ENCODE measurements around the gene SSR4. TPM values are rescaled to one million over a fixed set of nuclear protein-coding genes. Genes with fewer than 3 reads are reported as not detected.

The SSR4 gene
- total RNA-seq, 2 experiments from 2014 or later, result 171 to 173 TPM

GRCh38 chrX:153771415-153772315, 22.8 kb upstream of the SSR4 start:
- intact Hi-C loops (cut with DNase I, micrococcal nuclease), result no loop called here
- Mint-ChIP-seq H3K9me3 (no peaks in the 10 kb centered on the region), H3K4me1 (ENCODE audit: low read depth) (no peaks in the 10 kb centered on the region), H3K36me3 (ENCODE audit: low read depth) (no peaks in the 10 kb centered on the region), H3K4me3 (no peak overlapping the region), H3K27me3 (no peaks in the 10 kb centered on the region), H3K27ac (no peak overlapping the region)
- POLR2A ChIA-PET, result no interaction called here
- no peak for ATAC-seq (ENCODE audit: poor library complexity)
- Histone ChIP-seq H3K4me1 (ENCODE audit: insufficient read depth, low read length) (peaks cover 4% of the 10 kb centered on the region), H3K27ac (ENCODE audit: low read depth in 1 of 2, low read length in 2 of 2) (no peak overlapping the region), H3K9me3 (ENCODE audit: control insufficient read depth in 1 of 2, insufficient read depth in 1 of 2, low read length in 2 of 2) (no peaks in the 10 kb centered on the region), H3K27me3 (ENCODE audit: control insufficient read depth in 1 of 2, insufficient read depth in 2 of 2, low read length in 2 of 2) (no peaks in the 10 kb centered on the region), H3K36me3 (ENCODE audit: insufficient read depth, low read length) (no peaks in the 10 kb centered on the region), H3K4me3 (ENCODE audit: low read length) (no peak overlapping the region)
- CTCF ChIA-PET, result no interaction called here
- TF ChIP-seq CTCF (IDR thresholded peaks at IDR 0.05), result no peak
- peak in 2 of 14 experiments; percentile 4 to 8 for DNase-seq

DNA sequence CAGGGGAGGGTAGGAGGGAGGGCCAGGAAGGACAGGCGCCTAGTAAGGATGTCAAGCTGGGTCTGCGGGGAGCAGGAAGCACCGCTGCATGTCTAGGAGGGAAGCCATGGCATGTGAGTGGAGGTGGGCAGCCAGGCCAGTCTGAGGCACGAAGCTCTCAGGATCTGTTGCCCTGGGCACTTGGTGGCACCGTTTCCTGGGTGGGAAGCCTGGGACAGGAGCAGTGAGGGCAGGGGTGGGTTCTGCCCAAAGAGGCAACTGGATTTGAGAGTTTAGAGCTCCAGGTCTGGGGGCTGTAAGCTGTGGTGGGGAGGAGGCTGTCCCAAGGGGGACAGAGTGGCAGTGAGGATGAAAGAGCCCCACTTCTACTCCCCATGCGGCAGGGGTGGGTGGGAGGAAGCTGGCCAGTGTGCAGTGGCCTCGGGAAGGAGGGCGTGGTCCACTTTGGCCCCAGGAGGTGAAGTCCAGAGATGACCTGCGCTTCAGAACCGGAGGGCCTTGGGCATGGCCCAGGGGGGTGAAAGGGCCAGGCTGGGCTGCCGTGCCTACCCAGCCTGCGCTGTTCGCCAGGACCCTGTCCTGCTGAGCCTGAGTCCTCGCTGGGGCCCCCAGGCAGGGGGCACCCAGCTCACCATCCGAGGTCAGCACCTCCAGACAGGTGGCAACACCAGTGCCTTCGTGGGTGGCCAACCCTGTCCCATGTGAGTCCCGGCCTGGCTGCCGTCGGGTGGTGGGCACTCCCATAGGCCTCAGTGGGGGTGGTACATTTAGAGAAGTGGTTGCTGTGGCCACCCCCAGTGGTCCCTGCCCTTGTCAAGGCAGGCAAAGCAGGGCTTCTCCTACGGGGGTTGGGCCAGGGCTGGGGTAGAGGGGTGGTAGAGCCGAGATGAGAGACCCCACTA, 21.9 kb upstream of the SSR4 start:
- Mint-ChIP-seq H3K4me1 (ENCODE audit: low read depth) (no peaks in the 10 kb centered on the region), H3K27ac (no peak overlapping the region), H3K36me3 (ENCODE audit: low read depth) (no peaks in the 10 kb centered on the region), H3K27me3 (no peaks in the 10 kb centered on the region), H3K4me3 (no peak overlapping the region), H3K9me3 (no peaks in the 10 kb centered on the region)
- ATAC-seq (ENCODE audit: poor library complexity) (no peak), DNase-seq (peak in 1 of 14 experiments; percentile 2)
- Histone ChIP-seq H3K27ac (ENCODE audit: low read depth in 1 of 2, low read length in 2 of 2) (no peak overlapping the region), H3K27me3 (ENCODE audit: control insufficient read depth in 1 of 2, insufficient read depth in 2 of 2, low read length in 2 of 2) (no peaks in the 10 kb centered on the region), H3K9me3 (ENCODE audit: control insufficient read depth in 1 of 2, insufficient read depth in 1 of 2, low read length in 2 of 2) (no peaks in the 10 kb centered on the region), H3K4me1 (ENCODE audit: insufficient read depth, low read length) (peaks cover 4% of the 10 kb centered on the region), H3K4me3 (ENCODE audit: low read length) (no peak overlapping the region), H3K36me3 (ENCODE audit: insufficient read depth, low read length) (no peaks in the 10 kb centered on the region)
- intact Hi-C loops (cut with DNase I, micrococcal nuclease), result no loop called here
- no peak for TF ChIP-seq CTCF (IDR thresholded peaks at IDR 0.05)
- ChIA-PET POLR2A (no interaction called here), CTCF (no interaction called here)

- no peaks in the 10 kb centered on the region for H3K27me3 ChIP-seq (ENCODE audit: control insufficient read depth in 1 of 2, insufficient read depth in 2 of 2, low read length in 2 of 2)
- Mint-ChIP-seq H3K36me3 (ENCODE audit: low read depth) (no peaks in the 10 kb centered on the region), H3K27me3 (no peaks in the 10 kb centered on the region), H3K4me1 (ENCODE audit: low read depth) (no peaks in the 10 kb centered on the region), H3K27ac (no peak overlapping the region), H3K9me3 (no peaks in the 10 kb centered on the region), H3K4me3 (no peak overlapping the region)
- H3K9me3 ChIP-seq (ENCODE audit: control insufficient read depth in 1 of 2, insufficient read depth in 1 of 2, low read length in 2 of 2), result no peaks in the 10 kb centered on the region
- ATAC-seq (ENCODE audit: poor library complexity), result no peak
- no peak overlapping the region for H3K27ac ChIP-seq (ENCODE audit: low read depth in 1 of 2, low read length in 2 of 2)
- no peaks in the 10 kb centered on the region for H3K36me3 ChIP-seq (ENCODE audit: insufficient read depth, low read length)
- intact Hi-C loops (cut with DNase I, micrococcal nuclease), result no loop called here
- no peak for TF ChIP-seq CTCF (IDR thresholded peaks at IDR 0.05)
- no peaks in the 10 kb centered on the region for H3K4me1 ChIP-seq (ENCODE audit: insufficient read depth, low read length)
- H3K4me3 ChIP-seq (ENCODE audit: low read length), result no peak overlapping the region
- DNase-seq, result no peak
- ChIA-PET POLR2A (no interaction called here), CTCF (no interaction called here)
Observed at GRCh38 chrX:153773218-153773611, 21.3 kb upstream of the SSR4 start.
